H9 (cell line): ENCODE measurements around the gene LHX1. TPM values are rescaled to one million over a fixed set of nuclear protein-coding genes. Genes with fewer than 3 reads are reported as not detected.

Experiments
- DNase-seq: peaks from one replicate; pipeline ENCODE4 v3.0.0-alpha.2; 2017
- H2AFZ ChIP-seq: one replicate; pipeline ENCODE4 v1.6.1; 2013; ENCODE audit warnings: mild to moderate bottlenecking, low read length, control low read depth, moderate library complexity
- H2AK5ac ChIP-seq: 2 replicates; pipeline ENCODE4 v1.6.1; 2013; ENCODE audit warnings: low read length, control low read depth, mixed read lengths; ENCODE audit not compliant: insufficient read length
- H2BK120ac ChIP-seq: one replicate; pipeline ENCODE4 v1.6.1; 2013; ENCODE audit warnings: low read depth, mild to moderate bottlenecking, low read length, control low read depth, inconsistent platforms; ENCODE audit not compliant: poor library complexity, severe bottlenecking
- H2BK12ac ChIP-seq: 2 replicates; pipeline ENCODE4 v1.6.1; 2013; ENCODE audit warnings: low read length, control low read depth, mixed read lengths, low read depth; ENCODE audit not compliant: insufficient read length
- H2BK15ac ChIP-seq: 2 replicates; pipeline ENCODE4 v1.6.1; 2013; ENCODE audit warnings: low read depth, low read length, control low read depth
- H2BK20ac ChIP-seq: one replicate; pipeline ENCODE4 v1.6.1; 2013; ENCODE audit warnings: low read depth, mild to moderate bottlenecking, low read length, control low read depth, inconsistent platforms; ENCODE audit not compliant: poor library complexity, severe bottlenecking
- H2BK5ac ChIP-seq: 2 replicates; pipeline ENCODE4 v1.6.1; 2013; ENCODE audit warnings: low read length, control low read depth, mixed read lengths; ENCODE audit not compliant: insufficient read length
- H3K14ac ChIP-seq: 2 replicates; pipeline ENCODE4 v1.6.1; 2013; ENCODE audit warnings: low read length, control low read depth; ENCODE audit not compliant: insufficient read depth
- H3K18ac ChIP-seq: 2 replicates; pipeline ENCODE4 v1.6.1; 2013; ENCODE audit warnings: low read depth, mild to moderate bottlenecking, mixed read lengths, low read length, control low read depth; ENCODE audit not compliant: insufficient read length
- H3K23ac ChIP-seq: 2 replicates; pipeline ENCODE4 v1.6.1; 2013; ENCODE audit warnings: low read length, control low read depth, mixed read lengths, low read depth; ENCODE audit not compliant: insufficient read length
- H3K23me2 ChIP-seq: 2 replicates; pipeline ENCODE4 v1.6.1; 2013; ENCODE audit warnings: low read depth, mild to moderate bottlenecking, mixed read lengths, low read length, control low read depth; ENCODE audit not compliant: insufficient read length, poor library complexity, severe bottlenecking
- H3K27ac ChIP-seq: 2 replicates; pipeline ENCODE4 v1.5.1; 2013; ENCODE audit warnings: low read length, control low read depth, mixed read lengths, low read depth; ENCODE audit not compliant: insufficient read length
- H3K27me3 ChIP-seq: 2 replicates; pipeline ENCODE4 v1.6.1; 2013; ENCODE audit warnings: low read length, control low read depth, inconsistent platforms; ENCODE audit not compliant: insufficient read depth
- H3K4ac ChIP-seq: 2 replicates; pipeline ENCODE4 v1.6.1; 2013; ENCODE audit warnings: low read depth, mild to moderate bottlenecking, control low read depth, inconsistent platforms, low read length, moderate library complexity
- H3K4me1 ChIP-seq: 2 replicates; pipeline ENCODE4 v1.6.1; 2013; ENCODE audit warnings: low read length, control low read depth, inconsistent platforms; ENCODE audit not compliant: insufficient read depth
- H3K4me2 ChIP-seq: 2 replicates; pipeline ENCODE4 v1.6.1; 2013; ENCODE audit warnings: low read length, control low read depth, mixed read lengths; ENCODE audit not compliant: insufficient read length, insufficient read depth
- H3K56ac ChIP-seq: 2 replicates; pipeline ENCODE4 v1.6.1; 2013; ENCODE audit warnings: low read depth, mild to moderate bottlenecking, mixed read lengths, low read length, control low read depth; ENCODE audit not compliant: insufficient read length
- H3K79me1 ChIP-seq: 2 replicates; pipeline ENCODE4 v1.6.1; 2013; ENCODE audit warnings: low read depth, mild to moderate bottlenecking, moderate library complexity, low read length, control low read depth, inconsistent platforms; ENCODE audit not compliant: insufficient read depth, poor library complexity, severe bottlenecking
- H3K79me2 ChIP-seq: 2 replicates; pipeline ENCODE4 v1.6.1; 2013; ENCODE audit warnings: low read length, control low read depth, inconsistent platforms; ENCODE audit not compliant: insufficient read depth
- H3K9ac ChIP-seq: 2 replicates; pipeline ENCODE4 v1.6.1; 2013; ENCODE audit warnings: low read length, control low read depth, mixed read lengths; ENCODE audit not compliant: insufficient read length; ENCODE audit errors: extremely low read depth
- H3K9me3 ChIP-seq: one replicate; pipeline ENCODE4 v1.6.1; 2013; ENCODE audit warnings: low read depth, low read length, inconsistent platforms; ENCODE audit not compliant: control insufficient read depth
- H3T11ph ChIP-seq: one replicate; pipeline ENCODE4 v1.6.1; 2013; ENCODE audit warnings: mild to moderate bottlenecking, low read length, control low read depth, inconsistent platforms
- H4K20me1 ChIP-seq: one replicate; pipeline ENCODE4 v1.6.1; 2013; ENCODE audit not compliant: control insufficient read depth, insufficient read length, insufficient read depth
- H4K5ac ChIP-seq: 2 replicates; pipeline ENCODE4 v1.6.1; 2013; ENCODE audit warnings: low read depth, mild to moderate bottlenecking, mixed read lengths, low read length, control low read depth; ENCODE audit not compliant: insufficient read length
- H4K8ac ChIP-seq: replicated peaks from 2 replicates; pipeline ENCODE4 v1.6.1; 2013; ENCODE audit warnings: low read length, control low read depth, mixed read lengths, low read depth; ENCODE audit not compliant: insufficient read length
- H4K91ac ChIP-seq: 2 replicates; pipeline ENCODE4 v1.6.1; 2013; ENCODE audit warnings: low read depth, mild to moderate bottlenecking, moderate library complexity, mixed read lengths, low read length, control low read depth; ENCODE audit not compliant: insufficient read length
- H3K27ac Mint-ChIP-seq, 3 experiments: 2 replicates in 2 of 3; 3 replicates in 1 of 3; pipeline ENCODE4 v1.8.0; 2020 to 2021; ENCODE audit warnings: mixed read lengths in 3 of 3, mild to moderate bottlenecking in 1 of 3, moderate library complexity in 1 of 3
- H3K27me3 Mint-ChIP-seq: 2 replicates; pipeline ENCODE4 v1.8.0; 2021; ENCODE audit warnings: low read depth, mild to moderate bottlenecking, moderate library complexity, mixed read lengths
- H3K36me3 Mint-ChIP-seq, 3 experiments: 2 replicates in 2 of 3; 3 replicates in 1 of 3; pipeline ENCODE4 v1.8.0; 2020 to 2021; ENCODE audit warnings: low read depth in 3 of 3, mixed read lengths in 3 of 3; ENCODE audit not compliant: insufficient read depth in 1 of 3
- H3K4me1 Mint-ChIP-seq, 2 experiments: 2 replicates each; pipeline ENCODE4 v1.8.0; 2020; ENCODE audit warnings: mixed read lengths in 2 of 2
- H3K4me3 Mint-ChIP-seq, 2 experiments: 2 replicates in 1 of 2; 3 replicates in 1 of 2; pipeline ENCODE4 v1.8.0; 2020 to 2021; ENCODE audit warnings: mild to moderate bottlenecking in 2 of 2, mixed read lengths in 2 of 2, moderate library complexity in 1 of 2
- H3K9me3 Mint-ChIP-seq, 2 experiments: 2 replicates in 1 of 2; 3 replicates in 1 of 2; pipeline ENCODE4 v1.8.0; 2020; ENCODE audit warnings: mild to moderate bottlenecking in 2 of 2, mixed read lengths in 2 of 2, moderate library complexity in 1 of 2
- CTCF ChIP-seq: fragments of 200-600 bp; sonication (generic); conservative IDR thresholded peaks from 3 replicates; pipeline ENCODE4 v1.8.0; 2021; ENCODE audit warnings: antibody characterized with exemption, mild to moderate bottlenecking
- total RNA-seq: library from RNA; stranded (reverse); gene quantifications from 2 replicates; pipeline ENCODE4 v1.2.1, GENCODE V29; 2021

LHX1 gene
- total RNA-seq, 1 experiment from 2014 or later = 0.22 TPM

- Mint-ChIP-seq H3K4me3 (no peak overlapping the region), H3K27ac (no peak overlapping the region), H3K27me3 (no peaks in the 10 kb centered on the region), H3K36me3 (peaks cover 7 to 27% (median 13%) of the 10 kb centered on the region in 3 experiments; a peak in 6 of 7 replicates), H3K9me3 (no peaks in the 10 kb centered on the region), H3K4me1 (peaks cover 6 to 13% of the 10 kb centered on the region in 2 experiments)
- Histone ChIP-seq H2BK120ac (no peak overlapping the region), H3K9me3 (no peaks in the 10 kb centered on the region), H3K4ac (no peak overlapping the region), H2BK15ac (no peak overlapping the region), H3K4me2 (no peak overlapping the region), H2BK12ac (no peak overlapping the region), H2AFZ (no peak overlapping the region), H3K27me3 (no peaks in the 10 kb centered on the region), H3K56ac (no peak overlapping the region), H3K4me1 (no peaks in the 10 kb centered on the region), H4K20me1 (no peaks in the 10 kb centered on the region), H3K79me2 (peaks cover 2% of the 10 kb centered on the region; the same call in 1 of the 2 replicates), H2BK20ac (no peak overlapping the region), H4K91ac (no peak overlapping the region), H3K27ac (no peak overlapping the region), H3K14ac (no peak overlapping the region), H3K23me2 (no peaks in the 10 kb centered on the region), H3K9ac (no peak overlapping the region), H2AK5ac (no peak overlapping the region), H4K5ac (no peak overlapping the region), H2BK5ac (no peak overlapping the region), H4K8ac (no peak overlapping the region), H3K79me1 (no peaks in the 10 kb centered on the region), H3T11ph (no peak overlapping the region), H3K23ac (no peak overlapping the region), H3K18ac (no peak overlapping the region)
- DNase-seq = no peak
- no peak for TF ChIP-seq CTCF
These were observed 46.3 kb downstream of the LHX1 start for GRCh38 chr17:36983618-36984017.
